ENCODE measurements around the gene DOK4.

DOK4 gene

GRCh38 chr16:57509231-57509923 lies 23.1 kb upstream of the DOK4 start:
- Histone ChIP-seq H3K79me2 (ENCODE audit: control insufficient read depth, insufficient read depth, low read length, unreplicated experiment) (no peaks in the 10 kb centered on the region), H3K4me1 (ENCODE audit: control insufficient read depth, insufficient read depth, low read length, unreplicated experiment) (no peaks in the 10 kb centered on the region), H2AFZ (ENCODE audit: low read length, unreplicated experiment) (no peak overlapping the region), H3K36me3 (ENCODE audit: insufficient read depth, low read length) (no peaks in the 10 kb centered on the region), H3K4me3 (ENCODE audit: low read depth, low read length) (no peak overlapping the region), H3K27ac (ENCODE audit: low read depth, low read length) (no peak overlapping the region), H3K27me3 (ENCODE audit: insufficient read depth, low read length) (no peaks in the 10 kb centered on the region)

- Histone ChIP-seq H3K79me2 (ENCODE audit: control insufficient read depth, insufficient read depth, low read length, unreplicated experiment) (no peaks in the 10 kb centered on the region), H3K4me3 (ENCODE audit: low read depth, low read length) (no peak overlapping the region), H3K27ac (ENCODE audit: low read depth, low read length) (no peak overlapping the region), H3K27me3 (ENCODE audit: insufficient read depth, low read length) (no peaks in the 10 kb centered on the region), H3K4me1 (ENCODE audit: control insufficient read depth, insufficient read depth, low read length, unreplicated experiment) (no peaks in the 10 kb centered on the region), H3K36me3 (ENCODE audit: insufficient read depth, low read length) (no peaks in the 10 kb centered on the region), H2AFZ (ENCODE audit: low read length, unreplicated experiment) (no peak overlapping the region)
Measured at GRCh38 chr16:57508035-57508425, 21.7 kb upstream of the DOK4 start.

- H3K4me3 ChIP-seq (ENCODE audit: low read depth, low read length): no peak overlapping the region
- no peak overlapping the region for H3K27ac ChIP-seq (ENCODE audit: low read depth, low read length)
- H3K79me2 ChIP-seq (ENCODE audit: control insufficient read depth, insufficient read depth, low read length, unreplicated experiment): no peaks in the 10 kb centered on the region
- H3K36me3 ChIP-seq (ENCODE audit: insufficient read depth, low read length): no peaks in the 10 kb centered on the region
- H3K4me1 ChIP-seq (ENCODE audit: control insufficient read depth, insufficient read depth, low read length, unreplicated experiment): no peaks in the 10 kb centered on the region
- no peak overlapping the region for H2AFZ ChIP-seq (ENCODE audit: low read length, unreplicated experiment)
- H3K27me3 ChIP-seq (ENCODE audit: insufficient read depth, low read length): no peaks in the 10 kb centered on the region
Measured at GRCh38 chr16:57507136-57508034, 21.1 kb upstream of the DOK4 start.

- H3K27ac ChIP-seq (ENCODE audit: low read depth, low read length): no peak overlapping the region
- H3K79me2 ChIP-seq (ENCODE audit: control insufficient read depth, insufficient read depth, low read length, unreplicated experiment): no peaks in the 10 kb centered on the region
- no peaks in the 10 kb centered on the region for H3K36me3 ChIP-seq (ENCODE audit: insufficient read depth, low read length)
- H3K27me3 ChIP-seq (ENCODE audit: insufficient read depth, low read length): no peaks in the 10 kb centered on the region
- H3K4me3 ChIP-seq (ENCODE audit: low read depth, low read length): no peak overlapping the region
- H2AFZ ChIP-seq (ENCODE audit: low read length, unreplicated experiment): no peak overlapping the region
- H3K4me1 ChIP-seq (ENCODE audit: control insufficient read depth, insufficient read depth, low read length, unreplicated experiment): no peaks in the 10 kb centered on the region
Measured at GRCh38 chr16:57505169-57505568, 18.9 kb upstream of the DOK4 start.

GRCh38 chr16:57504491-57504890 lies 18.2 kb upstream of the DOK4 start:
- Histone ChIP-seq H3K36me3 (ENCODE audit: insufficient read depth, low read length) (no peaks in the 10 kb centered on the region), H2AFZ (ENCODE audit: low read length, unreplicated experiment) (no peak overlapping the region), H3K27ac (ENCODE audit: low read depth, low read length) (no peak overlapping the region), H3K4me3 (ENCODE audit: low read depth, low read length) (no peak overlapping the region), H3K4me1 (ENCODE audit: control insufficient read depth, insufficient read depth, low read length, unreplicated experiment) (no peaks in the 10 kb centered on the region), H3K27me3 (ENCODE audit: insufficient read depth, low read length) (no peaks in the 10 kb centered on the region), H3K79me2 (ENCODE audit: control insufficient read depth, insufficient read depth, low read length, unreplicated experiment) (no peaks in the 10 kb centered on the region)

- Histone ChIP-seq H3K27ac (ENCODE audit: low read depth, low read length) (no peak overlapping the region), H3K4me3 (ENCODE audit: low read depth, low read length) (no peak overlapping the region), H3K36me3 (ENCODE audit: insufficient read depth, low read length) (no peaks in the 10 kb centered on the region), H3K27me3 (ENCODE audit: insufficient read depth, low read length) (no peaks in the 10 kb centered on the region), H3K79me2 (ENCODE audit: control insufficient read depth, insufficient read depth, low read length, unreplicated experiment) (no peaks in the 10 kb centered on the region), H2AFZ (ENCODE audit: low read length, unreplicated experiment) (no peak overlapping the region), H3K4me1 (ENCODE audit: control insufficient read depth, insufficient read depth, low read length, unreplicated experiment) (no peaks in the 10 kb centered on the region)
Measured at GRCh38 chr16:57504001-57504400, 17.7 kb upstream of the DOK4 start.

- H3K79me2 ChIP-seq (ENCODE audit: control insufficient read depth, insufficient read depth, low read length, unreplicated experiment): no peaks in the 10 kb centered on the region
- H3K4me3 ChIP-seq (ENCODE audit: low read depth, low read length): no peak overlapping the region
- H2AFZ ChIP-seq (ENCODE audit: low read length, unreplicated experiment): no peak overlapping the region
- H3K27me3 ChIP-seq (ENCODE audit: insufficient read depth, low read length): no peaks in the 10 kb centered on the region
- H3K4me1 ChIP-seq (ENCODE audit: control insufficient read depth, insufficient read depth, low read length, unreplicated experiment): no peaks in the 10 kb centered on the region
- no peaks in the 10 kb centered on the region for H3K36me3 ChIP-seq (ENCODE audit: insufficient read depth, low read length)
- H3K27ac ChIP-seq (ENCODE audit: low read depth, low read length): no peak overlapping the region
Measured at GRCh38 chr16:57503366-57503765, 17.1 kb upstream of the DOK4 start.

GRCh38 chr16:57502048-57502775 lies 15.9 kb upstream of the DOK4 start:
- Histone ChIP-seq H3K4me3 (ENCODE audit: low read depth, low read length) (no peak overlapping the region), H3K27ac (ENCODE audit: low read depth, low read length) (no peak overlapping the region), H3K27me3 (ENCODE audit: insufficient read depth, low read length) (no peaks in the 10 kb centered on the region)

GRCh38 chr16:57501492-57501891 lies 15.2 kb upstream of the DOK4 start:
- H3K27ac ChIP-seq (ENCODE audit: low read depth, low read length): no peak overlapping the region
- no peaks in the 10 kb centered on the region for H3K36me3 ChIP-seq (ENCODE audit: insufficient read depth, low read length)
- H3K27me3 ChIP-seq (ENCODE audit: insufficient read depth, low read length): no peaks in the 10 kb centered on the region
- H3K4me3 ChIP-seq (ENCODE audit: low read depth, low read length): no peak overlapping the region
- no peak overlapping the region for H2AFZ ChIP-seq (ENCODE audit: low read length, unreplicated experiment)
- H3K4me1 ChIP-seq (ENCODE audit: control insufficient read depth, insufficient read depth, low read length, unreplicated experiment): no peaks in the 10 kb centered on the region
- H3K79me2 ChIP-seq (ENCODE audit: control insufficient read depth, insufficient read depth, low read length, unreplicated experiment): no peaks in the 10 kb centered on the region

More at GRCh38 chr16:57502048-57502775, 15.9 kb upstream of the DOK4 start:
- Histone ChIP-seq H3K4me1 (ENCODE audit: control insufficient read depth, insufficient read depth, low read length, unreplicated experiment) (no peaks in the 10 kb centered on the region), H3K79me2 (ENCODE audit: control insufficient read depth, insufficient read depth, low read length, unreplicated experiment) (no peaks in the 10 kb centered on the region), H2AFZ (ENCODE audit: low read length, unreplicated experiment) (no peak overlapping the region), H3K36me3 (ENCODE audit: insufficient read depth, low read length) (no peaks in the 10 kb centered on the region)

GRCh38 chr16:57500578-57501111 lies 14.4 kb upstream of the DOK4 start:
- H3K4me1 ChIP-seq (ENCODE audit: control insufficient read depth, insufficient read depth, low read length, unreplicated experiment): no peaks in the 10 kb centered on the region
- H3K79me2 ChIP-seq (ENCODE audit: control insufficient read depth, insufficient read depth, low read length, unreplicated experiment): no peaks in the 10 kb centered on the region
- no peak overlapping the region for H3K27ac ChIP-seq (ENCODE audit: low read depth, low read length)
- no peaks in the 10 kb centered on the region for H3K27me3 ChIP-seq (ENCODE audit: insufficient read depth, low read length)
- no peak overlapping the region for H2AFZ ChIP-seq (ENCODE audit: low read length, unreplicated experiment)
- no peaks in the 10 kb centered on the region for H3K36me3 ChIP-seq (ENCODE audit: insufficient read depth, low read length)
- H3K4me3 ChIP-seq (ENCODE audit: low read depth, low read length): no peak overlapping the region

Measured in ACC112 (cell line).